HepG2 (cell line): ENCODE results near the gene LARP7. TPM values are rescaled to one million over a fixed set of nuclear protein-coding genes. Genes with fewer than 3 reads are reported as not detected.
A peak's percentile ranks its signal among the peaks of the same experiment; 100 is the strongest.

Experiments used
- ARNT2 ChIP-seq: sonication (generic); formaldehyde crosslinking; IDR thresholded peaks from 2 replicates; pipeline ENCODE4 v1.8.0; 2022; ENCODE audit warnings: mild to moderate bottlenecking, low read depth, missing genetic modification reagents, moderate library complexity
- FOXM1 ChIP-seq: sonication (generic); formaldehyde crosslinking; IDR thresholded peaks from 2 replicates; pipeline ENCODE4 v1.5.0; 2020; ENCODE audit warnings: missing genetic modification reagents
- NCOA1 ChIP-seq: sonication (generic); formaldehyde crosslinking; IDR thresholded peaks from 2 replicates; pipeline ENCODE4 v1.9.0; 2021; ENCODE audit warnings: missing genetic modification reagents
- PRMT3 ChIP-seq: sonication (generic); formaldehyde crosslinking; IDR thresholded peaks from 2 replicates; pipeline ENCODE4 v1.8.1; 2022; ENCODE audit warnings: low read depth, mild to moderate bottlenecking, moderate library complexity, missing genetic modification reagents, borderline replicate concordance
- SKI ChIP-seq: fragments of 450-650 bp; IDR thresholded peaks from one replicate; pipeline ENCODE4 v1.6.1; 2018; ENCODE audit warnings: mild to moderate bottlenecking; ENCODE audit not compliant: partially characterized antibody
- SNAI1 ChIP-seq: sonication (generic); formaldehyde crosslinking; IDR thresholded peaks from 2 replicates; pipeline ENCODE4 v1.5.0; 2020; ENCODE audit warnings: mild to moderate bottlenecking, missing genetic modification reagents, borderline replicate concordance
- SOX13 ChIP-seq, 3 experiments: fragments of 450-650 bp in 1 of 3; sonication (generic) in 1 of 3; formaldehyde crosslinking in 1 of 3; IDR thresholded peaks in 2 of 3; conservative IDR thresholded peaks in 1 of 3; 2 replicates each; pipeline versions ENCODE4 v1.5.0 to v1.6.1; 2016 to 2020; ENCODE audit warnings: antibody characterized with exemption in 1 of 3, mild to moderate bottlenecking in 1 of 3, missing compliant biosample characterization in 1 of 3, missing genetic modification reagents in 1 of 3, moderate library complexity in 1 of 3
- ZFP82 ChIP-seq: sonication (generic); formaldehyde crosslinking; IDR thresholded peaks from 2 replicates; pipeline ENCODE4 v1.5.1; 2020; ENCODE audit warnings: mild to moderate bottlenecking, missing genetic modification reagents, borderline replicate concordance
- ZNF253 ChIP-seq: sonication (generic); formaldehyde crosslinking; IDR thresholded peaks from 2 replicates; pipeline ENCODE4 v1.8.0; 2022; ENCODE audit warnings: mild to moderate bottlenecking, missing genetic modification reagents, borderline replicate concordance
- ZNF510 ChIP-seq: sonication (generic); formaldehyde crosslinking; IDR thresholded peaks from 2 replicates; pipeline ENCODE4 v1.4.0; 2020; ENCODE audit warnings: low read depth, mild to moderate bottlenecking, missing genetic modification reagents
- ZNF614 ChIP-seq: IDR thresholded peaks from 2 replicates; pipeline ENCODE4 v1.6.1; 2018; ENCODE audit warnings: missing biosample characterization, missing genetic modification reagents, inconsistent platforms, borderline replicate concordance
- ZNF660 ChIP-seq: sonication (generic); formaldehyde crosslinking; IDR thresholded peaks from 2 replicates; pipeline ENCODE4 v1.5.1; 2020; ENCODE audit warnings: mild to moderate bottlenecking, low read depth, missing genetic modification reagents, borderline replicate concordance
- ZSCAN22 ChIP-seq: sonication (generic); formaldehyde crosslinking; IDR thresholded peaks from 2 replicates; pipeline ENCODE4 v1.4.0; 2020; ENCODE audit warnings: mild to moderate bottlenecking, missing genetic modification reagents
- ZSCAN25 ChIP-seq: sonication (generic); formaldehyde crosslinking; IDR thresholded peaks from 2 replicates; pipeline ENCODE4 v1.8.0; 2022; ENCODE audit warnings: mild to moderate bottlenecking, missing genetic modification reagents
- ZSCAN29 ChIP-seq: sonication (generic); formaldehyde crosslinking; conservative IDR thresholded peaks from 2 replicates; pipeline ENCODE4 v1.4.0; 2020; ENCODE audit warnings: mild to moderate bottlenecking, missing genetic modification reagents
- polyA plus RNA-seq, 8 experiments: library from polyadenylated mRNA; depleted of rRNA in 3 of 8; stranded (reverse) in 7 of 8; unstranded in 1 of 8; fragments of >200 nt; fragmentation: Illumina TruSeq in 4 of 8; extraction: Trizol in 4 of 8; gene quantifications; 2 replicates each; pipeline versions ENCODE4 v1.2.1 to v1.2.3, GENCODE V29; 2011 to 2016; ENCODE audit warnings: low read depth in 4 of 8, missing spikeins in 1 of 8, mixed read lengths in 1 of 8; ENCODE audit not compliant: insufficient read depth in 1 of 8
- total RNA-seq, 5 experiments: library from RNA; depleted of rRNA; stranded (reverse); fragments of >200 nt; fragmentation: Illumina TruSeq; extraction: Trizol; gene quantifications; 2 replicates each; pipeline ENCODE4 v1.2.3, GENCODE V29; 2016; ENCODE audit warnings: low read depth in 1 of 5
- TF ChIP-seq, protein P1 (sequence below): sonication (generic); formaldehyde crosslinking; conservative IDR thresholded peaks from 2 replicates; pipeline ENCODE4 v1.4.0; 2020; ENCODE audit warnings: mild to moderate bottlenecking, missing genetic modification reagents, moderate library complexity
- TF ChIP-seq, protein P2 (sequence below): sonication (generic); formaldehyde crosslinking; IDR thresholded peaks from 2 replicates; pipeline ENCODE4 v1.4.0; 2020; ENCODE audit warnings: mild to moderate bottlenecking, missing genetic modification reagents, borderline replicate concordance
- TF ChIP-seq, protein P3 (sequence below): sonication (generic); formaldehyde crosslinking; IDR thresholded peaks from 2 replicates; pipeline ENCODE4 v1.4.0; 2020; ENCODE audit warnings: missing genetic modification reagents, low read depth, mild to moderate bottlenecking, borderline replicate concordance

LARP7 gene
- total and polyA plus RNA-seq, 2 of the 13 experiments (the other 11 are each of a cell fraction or from before 2014, with no cell fraction given): 9.7 to 37.1 TPM

DNA sequence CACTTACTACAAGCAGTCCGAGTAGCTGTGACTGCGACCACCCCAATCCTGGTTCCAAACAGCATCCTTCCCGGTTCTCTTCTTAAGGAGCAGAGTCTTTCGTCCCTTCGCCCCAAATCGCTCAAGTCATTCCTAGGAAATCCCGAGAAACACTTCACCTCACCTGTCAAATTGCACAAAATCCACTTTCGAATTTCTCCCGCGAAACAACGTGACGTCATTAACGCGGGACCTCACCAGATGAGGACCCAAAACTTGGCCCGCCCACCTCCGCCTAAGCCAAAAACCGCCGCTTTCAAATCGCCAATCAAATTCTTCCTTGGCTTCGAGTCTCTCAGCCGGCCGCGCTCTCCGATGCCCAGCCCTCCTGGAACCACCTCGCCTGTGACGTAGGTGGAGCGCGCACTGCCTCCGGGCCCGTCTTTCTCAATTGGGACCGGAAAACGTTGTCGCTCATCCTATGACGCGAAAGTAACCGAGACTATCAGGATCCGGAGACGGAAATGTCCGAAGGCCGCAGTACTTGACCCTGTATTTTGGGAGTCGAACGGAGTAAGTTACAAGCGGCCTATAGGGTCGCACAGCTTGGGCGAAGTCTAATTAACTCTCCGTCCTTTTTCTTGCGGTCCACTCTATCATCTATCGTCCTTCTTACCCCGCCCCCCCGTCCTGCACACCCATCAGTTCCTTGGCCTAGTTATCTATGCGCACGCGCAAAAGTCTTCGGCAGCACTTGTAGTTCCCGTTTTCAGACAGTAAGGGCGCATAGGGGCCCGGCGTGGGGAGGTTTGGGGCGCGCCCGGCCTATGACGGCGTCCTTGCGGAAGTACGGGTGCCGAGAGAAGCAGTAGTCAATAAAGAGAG lies at the start of gene LARP7, which contains the start of gene ZGRF1 (continued):
- TF ChIP-seq ARNT2 (CRISPR knock-in tag) (no peak; the same call in 1 of the 2 replicates), ZSCAN29 (CRISPR knock-in tag) (no peak), ZNF614 (peak; percentile 85; the same call in 1 of the 2 replicates), NCOA1 (CRISPR knock-in tag) (no peak), SNAI1 (no peak), ZSCAN25 (peak; percentile 18; the same call in 1 of the 2 replicates), ZNF253 (CRISPR knock-in tag) (no peak), ZSCAN22 (no peak), PRMT3 (CRISPR knock-in tag) (no peak), SKI (no peak), FOXM1 (CRISPR knock-in tag) (no peak), ZNF660 (CRISPR knock-in tag) (no peak), ZNF510 (CRISPR knock-in tag) (no peak), ZFP82 (CRISPR knock-in tag) (no peak), SOX13 (IDR thresholded peaks at IDR 0.05) (no peak), SOX13 (CRISPR knock-in tag; conservative IDR thresholded peaks at IDR 0.05 in 1 of 2, IDR thresholded peaks at IDR 0.05 in 1 of 2) (peak in 1 of 2 experiments; percentile 8; a peak in 1 of 4 replicates)
- TF ChIP-seq, protein P1, sequence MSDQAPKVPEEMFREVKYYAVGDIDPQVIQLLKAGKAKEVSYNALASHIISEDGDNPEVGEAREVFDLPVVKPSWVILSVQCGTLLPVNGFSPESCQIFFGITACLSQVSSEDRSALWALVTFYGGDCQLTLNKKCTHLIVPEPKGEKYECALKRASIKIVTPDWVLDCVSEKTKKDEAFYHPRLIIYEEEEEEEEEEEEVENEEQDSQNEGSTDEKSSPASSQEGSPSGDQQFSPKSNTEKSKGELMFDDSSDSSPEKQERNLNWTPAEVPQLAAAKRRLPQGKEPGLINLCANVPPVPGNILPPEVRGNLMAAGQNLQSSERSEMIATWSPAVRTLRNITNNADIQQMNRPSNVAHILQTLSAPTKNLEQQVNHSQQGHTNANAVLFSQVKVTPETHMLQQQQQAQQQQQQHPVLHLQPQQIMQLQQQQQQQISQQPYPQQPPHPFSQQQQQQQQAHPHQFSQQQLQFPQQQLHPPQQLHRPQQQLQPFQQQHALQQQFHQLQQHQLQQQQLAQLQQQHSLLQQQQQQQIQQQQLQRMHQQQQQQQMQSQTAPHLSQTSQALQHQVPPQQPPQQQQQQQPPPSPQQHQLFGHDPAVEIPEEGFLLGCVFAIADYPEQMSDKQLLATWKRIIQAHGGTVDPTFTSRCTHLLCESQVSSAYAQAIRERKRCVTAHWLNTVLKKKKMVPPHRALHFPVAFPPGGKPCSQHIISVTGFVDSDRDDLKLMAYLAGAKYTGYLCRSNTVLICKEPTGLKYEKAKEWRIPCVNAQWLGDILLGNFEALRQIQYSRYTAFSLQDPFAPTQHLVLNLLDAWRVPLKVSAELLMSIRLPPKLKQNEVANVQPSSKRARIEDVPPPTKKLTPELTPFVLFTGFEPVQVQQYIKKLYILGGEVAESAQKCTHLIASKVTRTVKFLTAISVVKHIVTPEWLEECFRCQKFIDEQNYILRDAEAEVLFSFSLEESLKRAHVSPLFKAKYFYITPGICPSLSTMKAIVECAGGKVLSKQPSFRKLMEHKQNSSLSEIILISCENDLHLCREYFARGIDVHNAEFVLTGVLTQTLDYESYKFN (CRISPR knock-in tag): 0 out of 2 replicates have a peak, but pooled peaks have one; percentile 35
- TF ChIP-seq, protein P2, sequence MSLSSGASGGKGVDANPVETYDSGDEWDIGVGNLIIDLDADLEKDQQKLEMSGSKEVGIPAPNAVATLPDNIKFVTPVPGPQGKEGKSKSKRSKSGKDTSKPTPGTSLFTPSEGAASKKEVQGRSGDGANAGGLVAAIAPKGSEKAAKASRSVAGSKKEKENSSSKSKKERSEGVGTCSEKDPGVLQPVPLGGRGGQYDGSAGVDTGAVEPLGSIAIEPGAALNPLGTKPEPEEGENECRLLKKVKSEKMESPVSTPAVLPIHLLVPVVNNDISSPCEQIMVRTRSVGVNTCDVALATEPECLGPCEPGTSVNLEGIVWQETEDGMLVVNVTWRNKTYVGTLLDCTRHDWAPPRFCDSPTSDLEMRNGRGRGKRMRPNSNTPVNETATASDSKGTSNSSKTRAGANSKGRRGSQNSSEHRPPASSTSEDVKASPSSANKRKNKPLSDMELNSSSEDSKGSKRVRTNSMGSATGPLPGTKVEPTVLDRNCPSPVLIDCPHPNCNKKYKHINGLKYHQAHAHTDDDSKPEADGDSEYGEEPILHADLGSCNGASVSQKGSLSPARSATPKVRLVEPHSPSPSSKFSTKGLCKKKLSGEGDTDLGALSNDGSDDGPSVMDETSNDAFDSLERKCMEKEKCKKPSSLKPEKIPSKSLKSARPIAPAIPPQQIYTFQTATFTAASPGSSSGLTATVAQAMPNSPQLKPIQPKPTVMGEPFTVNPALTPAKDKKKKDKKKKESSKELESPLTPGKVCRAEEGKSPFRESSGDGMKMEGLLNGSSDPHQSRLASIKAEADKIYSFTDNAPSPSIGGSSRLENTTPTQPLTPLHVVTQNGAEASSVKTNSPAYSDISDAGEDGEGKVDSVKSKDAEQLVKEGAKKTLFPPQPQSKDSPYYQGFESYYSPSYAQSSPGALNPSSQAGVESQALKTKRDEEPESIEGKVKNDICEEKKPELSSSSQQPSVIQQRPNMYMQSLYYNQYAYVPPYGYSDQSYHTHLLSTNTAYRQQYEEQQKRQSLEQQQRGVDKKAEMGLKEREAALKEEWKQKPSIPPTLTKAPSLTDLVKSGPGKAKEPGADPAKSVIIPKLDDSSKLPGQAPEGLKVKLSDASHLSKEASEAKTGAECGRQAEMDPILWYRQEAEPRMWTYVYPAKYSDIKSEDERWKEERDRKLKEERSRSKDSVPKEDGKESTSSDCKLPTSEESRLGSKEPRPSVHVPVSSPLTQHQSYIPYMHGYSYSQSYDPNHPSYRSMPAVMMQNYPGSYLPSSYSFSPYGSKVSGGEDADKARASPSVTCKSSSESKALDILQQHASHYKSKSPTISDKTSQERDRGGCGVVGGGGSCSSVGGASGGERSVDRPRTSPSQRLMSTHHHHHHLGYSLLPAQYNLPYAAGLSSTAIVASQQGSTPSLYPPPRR (CRISPR knock-in tag): no peak
- TF ChIP-seq, protein P3, sequence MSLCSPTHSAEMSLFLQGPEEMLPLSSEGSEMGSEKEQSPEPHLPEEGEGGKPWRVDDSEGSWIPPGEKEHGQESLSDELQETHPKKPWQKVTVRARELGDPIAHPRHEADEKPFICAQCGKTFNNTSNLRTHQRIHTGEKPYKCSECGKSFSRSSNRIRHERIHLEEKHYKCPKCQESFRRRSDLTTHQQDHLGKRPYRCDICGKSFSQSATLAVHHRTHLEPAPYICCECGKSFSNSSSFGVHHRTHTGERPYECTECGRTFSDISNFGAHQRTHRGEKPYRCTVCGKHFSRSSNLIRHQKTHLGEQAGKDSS (CRISPR knock-in tag): 0 out of 2 replicates have a peak, but pooled peaks have one; percentile 44
